ENCODE measurements around the gene ARFGAP2.
A peak's percentile ranks its signal among the peaks of the same experiment; 100 is the strongest.

The ARFGAP2 gene

DNA sequence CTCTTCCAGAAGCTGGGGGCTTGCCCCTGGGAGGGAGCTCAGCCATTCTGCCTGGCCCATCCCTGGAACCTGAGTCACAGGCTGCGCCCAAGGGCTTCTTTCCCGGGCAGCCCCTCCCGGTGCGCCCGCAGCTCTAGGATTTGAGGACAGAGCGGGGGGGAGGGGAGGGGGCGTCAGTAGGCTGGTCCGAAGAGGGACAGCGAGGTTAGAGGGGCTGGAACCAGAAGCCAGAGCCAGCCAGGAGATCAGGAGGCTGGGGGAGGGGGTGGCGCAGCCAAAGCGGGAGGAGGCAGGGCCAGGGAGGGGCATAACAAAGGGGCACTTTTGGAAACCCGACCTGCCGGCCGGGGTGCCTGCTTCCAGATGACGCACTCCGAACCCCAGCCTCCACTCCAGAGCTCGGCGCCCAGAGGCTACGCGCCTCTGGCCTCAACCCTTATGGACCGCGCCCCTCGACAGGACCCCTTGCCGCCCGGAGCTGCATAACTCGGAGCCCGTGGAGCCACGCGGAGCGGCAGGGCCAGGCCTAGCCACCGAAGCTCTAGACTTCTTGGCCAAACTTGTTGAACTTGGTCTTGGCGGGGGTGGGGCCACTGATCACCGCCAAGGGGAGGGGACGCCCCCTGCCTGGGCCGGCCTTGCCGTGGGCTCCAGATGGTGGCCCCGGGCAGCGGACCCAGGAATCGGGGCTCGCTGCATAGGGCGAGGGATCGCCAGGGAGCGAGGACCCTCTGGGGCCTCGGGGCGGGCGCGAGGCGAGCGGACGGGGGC is 8.8 kb upstream of the ARFGAP2 start:
- peaks cover 25% of the 10 kb centered on the region for H3K4me1 ChIP-seq (ENCODE audit: control insufficient read depth, insufficient read depth, low read length)
- H3K27me3 ChIP-seq (ENCODE audit: control insufficient read depth, insufficient read depth, low read length): peaks cover 5% of the 10 kb centered on the region
- H3K36me3 ChIP-seq (ENCODE audit: control insufficient read depth, insufficient read depth, low read length): no peaks in the 10 kb centered on the region
- H3K4me3 ChIP-seq (ENCODE audit: low read length): peak overlapping the region; percentile 68
- peak overlapping the region; percentile 32 for H3K9ac ChIP-seq (ENCODE audit: low read length)
- peak overlapping the region; percentile 97 for H3K27ac ChIP-seq (ENCODE audit: low read depth, low read length)

DNA sequence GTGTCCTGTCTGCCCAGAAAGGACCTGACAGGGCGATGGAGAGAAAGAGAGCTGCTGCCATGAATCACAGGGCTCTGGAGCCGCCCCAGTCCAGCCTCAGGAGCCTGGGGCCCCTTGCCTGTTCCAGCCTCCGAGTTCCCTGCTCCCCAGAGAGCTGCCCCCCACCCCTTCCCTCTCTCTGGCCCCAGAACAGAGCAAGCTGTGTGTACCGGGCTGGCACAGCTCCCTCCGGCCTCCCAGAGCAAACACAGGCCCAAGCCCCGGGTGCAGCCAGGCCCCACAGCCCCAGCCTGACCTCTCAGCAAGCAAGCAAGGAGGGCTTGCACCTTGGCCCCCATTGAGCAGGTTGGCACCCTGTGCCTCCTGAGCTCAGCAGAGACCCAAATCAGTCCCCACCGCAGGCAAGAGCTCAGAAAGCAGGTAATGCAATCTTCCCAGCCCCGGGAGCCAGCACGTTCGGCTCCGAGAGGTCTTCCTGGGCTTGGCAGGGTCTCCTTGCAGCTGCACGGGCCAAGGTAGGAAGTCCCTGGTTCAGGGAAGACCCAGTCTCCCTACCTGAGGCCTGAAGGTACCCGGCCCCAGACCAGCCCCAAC is 8.1 kb upstream of the ARFGAP2 start:
- Histone ChIP-seq H3K4me3 (ENCODE audit: low read length) (peak overlapping the region; percentile 68), H3K4me1 (ENCODE audit: control insufficient read depth, insufficient read depth, low read length) (peaks cover 25% of the 10 kb centered on the region), H3K9ac (ENCODE audit: low read length) (peak overlapping the region; percentile 8), H3K27me3 (ENCODE audit: control insufficient read depth, insufficient read depth, low read length) (peaks cover 5% of the 10 kb centered on the region), H3K36me3 (ENCODE audit: control insufficient read depth, insufficient read depth, low read length) (no peaks in the 10 kb centered on the region), H3K27ac (ENCODE audit: low read depth, low read length) (peak overlapping the region; percentile 97)

DNA sequence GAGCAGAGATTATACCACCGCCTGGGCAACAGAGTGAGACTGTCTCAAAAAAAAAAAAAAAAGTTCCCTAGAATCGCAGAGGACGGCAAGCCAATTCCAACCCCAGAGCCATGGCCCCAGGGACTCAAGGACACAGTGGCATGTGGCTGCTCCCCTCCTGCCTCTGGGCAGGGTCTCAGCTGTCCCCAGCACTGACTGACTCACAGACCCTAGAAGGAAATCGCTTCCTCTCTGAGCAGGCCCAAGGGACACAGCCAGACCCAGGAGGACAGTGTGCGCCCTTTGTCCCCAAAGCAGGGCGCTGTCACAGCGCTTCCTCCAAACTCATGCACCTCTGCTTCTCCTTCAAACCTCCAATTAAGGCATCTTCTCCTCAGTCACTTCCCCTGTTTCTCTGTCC is 7.3 kb upstream of the ARFGAP2 start:
- Histone ChIP-seq H3K4me3 (ENCODE audit: low read length) (peak overlapping the region; percentile 68), H3K9ac (ENCODE audit: low read length) (no peak overlapping the region), H3K36me3 (ENCODE audit: control insufficient read depth, insufficient read depth, low read length) (peaks cover 1% of the 10 kb centered on the region), H3K27me3 (ENCODE audit: control insufficient read depth, insufficient read depth, low read length) (peaks cover 5% of the 10 kb centered on the region), H3K4me1 (ENCODE audit: control insufficient read depth, insufficient read depth, low read length) (peaks cover 20% of the 10 kb centered on the region), H3K27ac (ENCODE audit: low read depth, low read length) (peak overlapping the region; percentile 97)

GRCh38 chr11:47183031-47183856 is 6.6 kb upstream of the ARFGAP2 start:
- Histone ChIP-seq H3K4me3 (ENCODE audit: low read length) (no peak overlapping the region), H3K36me3 (ENCODE audit: control insufficient read depth, insufficient read depth, low read length) (peaks cover 3% of the 10 kb centered on the region), H3K4me1 (ENCODE audit: control insufficient read depth, insufficient read depth, low read length) (peaks cover 18% of the 10 kb centered on the region), H3K27me3 (ENCODE audit: control insufficient read depth, insufficient read depth, low read length) (peaks cover 5% of the 10 kb centered on the region), H3K9ac (ENCODE audit: low read length) (no peak overlapping the region), H3K27ac (ENCODE audit: low read depth, low read length) (peak overlapping the region; percentile 84)

DNA sequence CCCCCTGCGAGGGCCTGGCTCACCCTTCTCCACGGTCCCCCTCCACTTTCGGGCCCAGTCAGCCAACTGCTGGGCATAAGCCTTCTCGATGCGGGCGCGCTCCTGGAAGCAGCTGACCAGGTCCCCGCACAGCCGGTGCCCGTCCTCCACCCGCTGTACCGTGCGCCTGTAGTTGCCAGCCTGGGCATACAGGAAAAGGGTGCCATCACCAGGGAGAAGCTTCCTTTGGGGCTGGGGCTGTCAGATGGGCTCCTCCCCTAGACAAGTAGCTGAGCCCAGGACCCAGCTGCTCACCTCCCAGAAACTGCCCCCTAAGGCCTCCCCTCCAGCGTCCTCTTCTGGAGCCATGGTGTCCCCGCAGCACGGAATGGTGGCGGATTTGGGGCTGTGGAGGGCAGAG is 5.7 kb upstream of the ARFGAP2 start:
- Histone ChIP-seq H3K27ac (ENCODE audit: low read depth, low read length) (peak overlapping the region; percentile 84), H3K9ac (ENCODE audit: low read length) (no peak overlapping the region), H3K4me1 (ENCODE audit: control insufficient read depth, insufficient read depth, low read length) (peaks cover 17% of the 10 kb centered on the region)

DNA sequence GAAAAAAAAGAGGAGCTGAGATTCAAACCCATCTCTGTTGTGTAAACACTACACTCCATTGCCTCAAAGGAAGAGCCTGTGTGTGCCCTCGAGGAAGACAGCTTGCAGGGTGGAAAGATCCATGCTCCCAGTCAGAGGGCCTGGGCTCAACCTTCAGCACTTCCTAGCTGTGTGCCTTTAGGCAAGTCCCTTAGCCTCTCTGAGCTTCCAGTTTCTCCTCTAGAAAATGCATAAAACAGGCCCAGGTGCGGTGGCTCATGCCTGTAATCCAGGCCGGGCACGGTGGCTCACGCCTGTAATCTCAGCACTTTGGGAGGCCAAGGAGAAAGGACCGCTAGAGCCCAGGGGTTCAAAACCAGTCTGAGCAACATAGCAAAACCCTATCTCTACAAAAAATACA is 4.6 kb upstream of the ARFGAP2 start:
- Histone ChIP-seq H3K27me3 (ENCODE audit: control insufficient read depth, insufficient read depth, low read length) (peaks cover 5% of the 10 kb centered on the region), H3K4me3 (ENCODE audit: low read length) (no peak overlapping the region), H3K9ac (ENCODE audit: low read length) (no peak overlapping the region), H3K27ac (ENCODE audit: low read depth, low read length) (no peak overlapping the region), H3K36me3 (ENCODE audit: control insufficient read depth, insufficient read depth, low read length) (peaks cover 3% of the 10 kb centered on the region), H3K4me1 (ENCODE audit: control insufficient read depth, insufficient read depth, low read length) (peaks cover 14% of the 10 kb centered on the region)

More for the DNA sequence above, 5.7 kb upstream of the ARFGAP2 start:
- H3K27me3 ChIP-seq (ENCODE audit: control insufficient read depth, insufficient read depth, low read length): peaks cover 5% of the 10 kb centered on the region
- H3K4me3 ChIP-seq (ENCODE audit: low read length): no peak overlapping the region
- peaks cover 3% of the 10 kb centered on the region for H3K36me3 ChIP-seq (ENCODE audit: control insufficient read depth, insufficient read depth, low read length)

GRCh38 chr11:47180006-47180787 is 3.5 kb upstream of the ARFGAP2 start:
- Histone ChIP-seq H3K27ac (ENCODE audit: low read depth, low read length) (no peak overlapping the region), H3K4me3 (ENCODE audit: low read length) (no peak overlapping the region), H3K9ac (ENCODE audit: low read length) (no peak overlapping the region), H3K4me1 (ENCODE audit: control insufficient read depth, insufficient read depth, low read length) (peaks cover 24% of the 10 kb centered on the region), H3K27me3 (ENCODE audit: control insufficient read depth, insufficient read depth, low read length) (peaks cover 3% of the 10 kb centered on the region), H3K36me3 (ENCODE audit: control insufficient read depth, insufficient read depth, low read length) (peaks cover 3% of the 10 kb centered on the region)

GRCh38 chr11:47179655-47179991 is 2.9 kb upstream of the ARFGAP2 start:
- no peak overlapping the region for H3K9ac ChIP-seq (ENCODE audit: low read length)
- H3K4me1 ChIP-seq (ENCODE audit: control insufficient read depth, insufficient read depth, low read length): peaks cover 23% of the 10 kb centered on the region
- H3K36me3 ChIP-seq (ENCODE audit: control insufficient read depth, insufficient read depth, low read length): peaks cover 3% of the 10 kb centered on the region
- no peak overlapping the region for H3K4me3 ChIP-seq (ENCODE audit: low read length)
- no peak overlapping the region for H3K27ac ChIP-seq (ENCODE audit: low read depth, low read length)
- H3K27me3 ChIP-seq (ENCODE audit: control insufficient read depth, insufficient read depth, low read length): peaks cover 3% of the 10 kb centered on the region

DNA sequence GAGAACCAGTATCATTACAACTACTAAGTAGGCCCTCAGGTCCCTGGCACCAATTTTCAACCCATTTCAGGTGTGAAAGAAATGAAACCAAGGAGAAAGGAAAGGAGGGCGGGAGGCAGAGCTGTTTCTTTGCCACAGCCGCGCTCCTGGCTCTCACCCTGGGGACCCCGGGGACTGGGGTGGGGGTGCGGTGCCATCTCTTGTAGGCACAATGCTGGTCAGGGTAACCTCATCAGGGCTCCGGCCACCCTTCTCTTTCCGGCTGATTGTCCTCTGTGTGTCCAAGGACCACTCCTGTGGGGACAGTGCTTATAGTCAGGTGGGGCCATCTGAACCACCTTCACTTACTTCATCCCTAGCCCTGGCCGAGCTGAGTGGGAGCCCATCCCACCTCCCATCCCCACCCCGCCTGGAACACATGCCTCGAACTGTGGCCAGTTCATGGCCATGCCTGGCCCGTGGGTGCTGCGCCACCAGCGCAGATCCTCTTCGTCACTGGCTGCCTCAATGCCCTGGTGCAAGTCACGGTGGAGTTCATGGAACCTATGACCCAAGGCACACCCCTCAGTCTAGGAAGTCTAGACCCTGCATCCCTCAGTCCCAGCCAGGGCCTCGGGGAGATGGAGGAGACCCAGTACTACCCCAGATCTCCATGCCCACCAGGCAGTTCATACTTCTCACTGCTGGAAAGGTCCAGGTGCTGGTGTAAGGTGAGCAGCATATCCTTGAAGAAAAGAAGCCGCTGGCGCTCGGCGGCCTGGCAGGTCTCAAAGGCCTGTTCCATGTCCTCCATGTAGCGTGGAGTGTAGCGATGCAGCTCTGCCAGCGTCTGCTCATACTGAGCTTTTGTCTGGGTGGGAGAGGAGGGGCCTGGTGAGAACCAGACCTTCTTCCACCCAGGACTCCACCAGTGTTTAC is 2.3 kb upstream of the ARFGAP2 start:
- Histone ChIP-seq H3K4me3 (ENCODE audit: low read length) (no peak overlapping the region), H3K9ac (ENCODE audit: low read length) (no peak overlapping the region), H3K36me3 (ENCODE audit: control insufficient read depth, insufficient read depth, low read length) (peaks cover 3% of the 10 kb centered on the region), H3K27ac (ENCODE audit: low read depth, low read length) (no peak overlapping the region), H3K4me1 (ENCODE audit: control insufficient read depth, insufficient read depth, low read length) (peaks cover 20% of the 10 kb centered on the region), H3K27me3 (ENCODE audit: control insufficient read depth, insufficient read depth, low read length) (peaks cover under 1% of the 10 kb centered on the region)

DNA sequence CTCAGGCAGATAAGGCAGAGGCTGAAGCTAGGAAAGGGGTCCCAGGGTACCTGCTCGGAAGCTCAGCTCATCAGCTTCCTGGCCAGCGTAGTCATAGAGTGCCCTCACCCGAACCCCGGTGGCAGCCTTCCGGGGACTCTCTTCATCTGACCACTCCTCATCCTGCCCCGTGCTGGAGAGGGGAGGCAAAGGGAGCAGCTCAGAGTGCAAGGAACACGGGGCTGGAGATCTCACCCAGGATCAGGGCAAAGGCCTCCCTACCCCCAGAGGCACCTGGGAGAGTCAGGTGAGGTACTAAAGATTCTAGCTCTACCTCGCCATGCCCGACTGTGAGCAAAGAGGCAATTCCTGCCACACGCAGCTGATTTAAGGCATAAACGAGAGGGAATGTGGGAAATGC is 1.6 kb upstream of the ARFGAP2 start:
- H3K27me3 ChIP-seq (ENCODE audit: control insufficient read depth, insufficient read depth, low read length): no peaks in the 10 kb centered on the region
- peaks cover 19% of the 10 kb centered on the region for H3K4me1 ChIP-seq (ENCODE audit: control insufficient read depth, insufficient read depth, low read length)
- peak overlapping the region; percentile 96 for H3K27ac ChIP-seq (ENCODE audit: low read depth, low read length)
- H3K36me3 ChIP-seq (ENCODE audit: control insufficient read depth, insufficient read depth, low read length): peaks cover 9% of the 10 kb centered on the region
- H3K4me3 ChIP-seq (ENCODE audit: low read length): no peak overlapping the region
- no peak overlapping the region for H3K9ac ChIP-seq (ENCODE audit: low read length)

DNA sequence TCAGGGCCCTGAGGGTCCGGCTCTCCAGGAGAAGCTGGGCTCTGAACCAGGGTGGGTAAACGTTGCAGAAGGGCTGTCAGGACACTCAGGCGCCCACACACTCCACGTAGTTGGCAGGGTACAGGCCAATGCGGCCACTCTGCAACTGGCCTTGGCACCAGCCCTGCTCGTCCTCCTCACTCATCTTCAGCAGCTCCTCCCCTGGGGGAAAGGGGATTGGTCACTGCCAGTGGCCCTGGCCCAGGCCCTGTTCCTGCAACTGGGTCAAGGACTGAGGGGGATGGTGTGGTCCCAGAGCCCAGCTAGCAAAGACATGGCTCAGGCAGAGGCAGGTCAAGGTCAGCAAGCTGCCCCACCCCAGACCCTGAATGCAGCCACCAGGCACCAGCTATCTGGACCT is 1.2 kb upstream of the ARFGAP2 start:
- peak overlapping the region; percentile 96 for H3K27ac ChIP-seq (ENCODE audit: low read depth, low read length)
- H3K27me3 ChIP-seq (ENCODE audit: control insufficient read depth, insufficient read depth, low read length): no peaks in the 10 kb centered on the region
- peaks cover 17% of the 10 kb centered on the region for H3K4me1 ChIP-seq (ENCODE audit: control insufficient read depth, insufficient read depth, low read length)
- H3K36me3 ChIP-seq (ENCODE audit: control insufficient read depth, insufficient read depth, low read length): peaks cover 12% of the 10 kb centered on the region
- peak overlapping the region; percentile 79 for H3K4me3 ChIP-seq (ENCODE audit: low read length)
- peak overlapping the region; percentile 21 for H3K9ac ChIP-seq (ENCODE audit: low read length)

Data from rectal smooth muscle tissue (tissue), 1 donor.